Activated T-cell treated with anti-CD3 and anti-CD28 coated beads, Interleukin-2, amount 50 U/mL, for 1 hour (primary cell): Measurements from ENCODE around the gene TAF1C.

ENCODE experiments used
- DNase-seq: peaks from one replicate; pipeline ENCODE4 v3.0.0-alpha.2; 2020

Gene TAF1C

GRCh38 chr16:84153660-84154214 is 33.1 kb downstream of the TAF1C start:
- no peak for DNase-seq

GRCh38 chr16:84150926-84151325 is 35.9 kb downstream of the TAF1C start:
- no peak for DNase-seq

- peak; percentile 98 for DNase-seq
These were observed 41.8 kb downstream of the TAF1C start, which contains the start of the genes DNAAF1 and HSDL1 for GRCh38 chr16:84144859-84145639. DNAAF1 (plus strand) TSS chr16:84145308; CDS start chr16:84145441, 133 bp downstream. HSDL1 (minus strand) TSS chr16:84145177; CDS start chr16:84131321, 13,856 bp downstream.

- DNase-seq: peak; percentile 53
These were observed 42.5 kb downstream of the TAF1C start for GRCh38 chr16:84144209-84144858.

- DNase-seq: no peak
These were observed 43.1 kb downstream of the TAF1C start for GRCh38 chr16:84143784-84144199.

GRCh38 chr16:84143081-84143480 is 43.8 kb downstream of the TAF1C start:
- DNase-seq: no peak

- no peak for DNase-seq
These were observed 45.6 kb downstream of the TAF1C start for GRCh38 chr16:84141143-84141670.

GRCh38 chr16:84139628-84140258 is 47.1 kb downstream of the TAF1C start:
- DNase-seq: no peak

GRCh38 chr16:84138824-84139627 is 47.8 kb downstream of the TAF1C start:
- DNase-seq: no peak

GRCh38 chr16:84138500-84138823 is 48.4 kb downstream of the TAF1C start:
- DNase-seq: no peak

GRCh38 chr16:84137769-84138357 is 49.0 kb downstream of the TAF1C start:
- no peak for DNase-seq

- DNase-seq: no peak
These were observed 49.6 kb downstream of the TAF1C start for GRCh38 chr16:84137287-84137686.

GRCh38 chr16:84136331-84137125 is 50.3 kb downstream of the TAF1C start:
- no peak for DNase-seq

GRCh38 chr16:84132527-84133285 is 54.2 kb downstream of the TAF1C start:
- DNase-seq: no peak

- DNase-seq: no peak
These were observed 55.7 kb downstream of the TAF1C start for GRCh38 chr16:84131117-84131516.
